Coronary artery (tissue), 2 donors: ENCODE measurements around the gene MYEOV.

Experiments used
- DNase-seq: peaks from one replicate; pipeline ENCODE4 v3.0.0-alpha.2; 2017; ENCODE audit warnings: low spot score
- H3K27ac ChIP-seq, 2 donors: fragments of 200-600 bp; sonication (generic); one replicate each; pipeline ENCODE4 v1.5.1; 2016 to 2019
- H3K4me3 ChIP-seq: fragments of 200-600 bp; sonication (generic); 2 replicates; pipeline ENCODE4 v1.5.1; 2016; ENCODE audit warnings: mild to moderate bottlenecking, moderate library complexity
- CTCF ChIP-seq: fragments of 200-600 bp; sonication (generic); IDR thresholded peaks from one replicate; pipeline ENCODE4 v1.5.1; 2019; ENCODE audit warnings: antibody characterized with exemption

MYEOV gene

DNA sequence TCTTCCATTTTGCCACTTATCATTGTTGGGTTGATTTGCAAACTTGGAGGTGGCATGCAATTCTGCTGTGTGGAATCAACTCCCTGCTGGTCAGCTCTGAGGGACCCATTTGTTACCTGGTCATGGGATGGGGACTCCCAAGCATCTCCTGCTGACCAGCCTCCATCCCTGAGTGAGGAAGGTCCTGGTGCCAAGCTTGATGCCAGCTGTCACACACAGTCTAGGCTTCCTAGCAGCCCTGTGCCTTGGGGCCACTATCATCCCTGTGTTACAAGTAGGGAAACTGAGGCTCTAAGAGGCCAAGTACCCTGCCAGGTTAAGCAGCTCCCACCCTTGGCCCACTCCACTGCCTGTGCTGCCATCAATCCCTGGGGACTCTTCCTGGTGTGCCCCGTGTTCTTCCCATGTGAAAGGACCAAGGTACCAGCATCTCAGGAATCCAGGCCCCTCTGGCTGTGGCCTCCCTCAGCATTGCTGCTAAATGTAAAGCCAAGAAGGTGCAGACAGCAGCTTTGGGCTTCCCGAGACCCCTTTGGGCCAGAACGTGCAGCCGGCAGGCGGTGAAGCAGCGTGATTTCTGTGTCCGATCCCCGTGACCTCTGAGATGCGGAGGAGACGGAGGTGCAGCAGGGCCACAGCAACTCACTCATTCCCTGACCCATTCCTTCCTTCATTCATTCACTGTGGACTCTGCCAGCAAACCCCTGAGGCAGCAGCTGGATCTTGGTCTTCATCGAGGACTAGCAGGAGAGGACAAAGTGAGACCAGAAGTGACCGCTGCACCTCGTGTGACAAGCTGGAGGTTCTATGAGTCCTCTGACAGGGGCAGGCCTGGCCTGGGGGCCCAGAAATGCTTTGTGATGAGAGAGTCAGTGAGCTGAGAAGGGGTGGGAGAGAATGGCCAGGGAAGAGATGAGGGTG is 49.7 kb downstream of the MYEOV start:
- Histone ChIP-seq H3K27ac (no peak overlapping the region), H3K4me3 (no peak overlapping the region)
- no peak for TF ChIP-seq CTCF
- DNase-seq: peak; percentile 46

- no peak for TF ChIP-seq CTCF
- H3K4me3 ChIP-seq: no peak overlapping the region
- H3K27ac ChIP-seq: no peak overlapping the region
- peak; percentile 33 for DNase-seq
These were observed 50.7 kb downstream of the MYEOV start for GRCh38 chr11:69344570-69345145.
